DMS114 treated with DMSO at 0.1 percent for 48 hours (cell line): ENCODE measurements around the gene NOTUM.
"Not testable (repeated sequence)": the region's sequence is repeated elsewhere in the genome, so short reads cannot be mapped to it uniquely, and the experiment has no call there.

Experiments
- DNase-seq: peaks from one replicate; lab custom pipeline; 2025; ENCODE audit not compliant: unreplicated experiment; lab: John Stamatoyannopoulos, UW

The NOTUM gene

DNA sequence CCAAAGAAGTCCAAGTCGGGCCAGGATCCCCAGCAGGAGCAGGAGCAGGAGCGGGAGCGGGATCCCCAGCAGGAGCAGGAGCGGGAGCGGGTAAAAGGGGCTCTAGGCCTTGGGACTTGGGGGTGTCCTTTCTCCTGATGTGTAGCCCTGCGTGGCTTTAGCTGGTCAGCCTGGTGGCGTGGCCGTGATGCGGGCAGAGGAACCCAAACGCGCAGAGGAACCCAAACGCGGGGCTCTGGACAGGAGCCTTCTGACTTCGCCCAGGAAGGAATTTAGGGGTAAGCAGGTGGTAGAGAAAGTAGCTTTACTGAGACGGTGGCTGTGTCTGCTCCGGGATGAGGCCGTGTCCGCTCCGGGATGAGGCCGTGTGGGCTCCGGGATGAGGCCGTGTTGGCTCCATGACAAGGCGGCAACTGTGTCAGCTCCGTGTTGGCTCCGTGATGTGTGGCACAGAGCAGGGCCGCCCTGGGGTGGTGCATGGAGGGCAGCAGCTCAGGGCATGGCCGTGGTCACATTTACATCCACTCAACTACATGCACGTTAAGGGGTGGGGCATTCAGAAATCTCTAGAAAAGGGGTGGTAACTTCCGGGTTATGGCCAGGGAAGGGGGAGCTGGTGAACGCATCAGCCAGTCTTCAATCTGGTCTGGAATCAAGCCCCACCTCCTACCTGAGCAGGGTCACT, 35.9 kb upstream of the NOTUM start:
- no peak for DNase-seq

DNA sequence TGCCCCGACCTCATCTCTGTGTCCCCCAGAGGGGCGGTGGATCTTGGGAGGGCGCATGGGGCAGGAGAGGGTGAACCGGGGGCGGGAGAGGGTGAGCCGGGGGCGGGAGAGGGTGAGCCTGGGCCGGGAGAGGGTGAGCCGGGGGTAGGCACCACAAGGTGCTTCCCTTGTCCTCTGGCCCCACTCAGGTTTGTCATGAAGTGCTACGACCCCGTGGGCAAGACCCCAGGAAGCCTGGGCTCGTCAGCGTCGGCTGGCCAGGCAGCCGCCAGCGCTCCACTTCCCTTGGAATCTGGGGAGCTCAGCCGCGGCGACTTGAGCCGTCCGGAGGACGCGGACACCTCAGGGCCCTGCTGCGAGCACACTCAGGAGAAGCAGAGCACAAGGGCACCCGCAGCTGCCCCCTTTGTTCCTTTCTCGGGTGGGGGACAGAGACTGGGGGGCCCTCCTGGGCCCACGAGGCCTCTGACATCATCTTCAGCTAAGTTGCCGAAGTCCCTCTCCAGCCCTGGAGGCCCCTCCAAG, 35.3 kb upstream of the NOTUM start:
- DNase-seq, result no peak

DNA sequence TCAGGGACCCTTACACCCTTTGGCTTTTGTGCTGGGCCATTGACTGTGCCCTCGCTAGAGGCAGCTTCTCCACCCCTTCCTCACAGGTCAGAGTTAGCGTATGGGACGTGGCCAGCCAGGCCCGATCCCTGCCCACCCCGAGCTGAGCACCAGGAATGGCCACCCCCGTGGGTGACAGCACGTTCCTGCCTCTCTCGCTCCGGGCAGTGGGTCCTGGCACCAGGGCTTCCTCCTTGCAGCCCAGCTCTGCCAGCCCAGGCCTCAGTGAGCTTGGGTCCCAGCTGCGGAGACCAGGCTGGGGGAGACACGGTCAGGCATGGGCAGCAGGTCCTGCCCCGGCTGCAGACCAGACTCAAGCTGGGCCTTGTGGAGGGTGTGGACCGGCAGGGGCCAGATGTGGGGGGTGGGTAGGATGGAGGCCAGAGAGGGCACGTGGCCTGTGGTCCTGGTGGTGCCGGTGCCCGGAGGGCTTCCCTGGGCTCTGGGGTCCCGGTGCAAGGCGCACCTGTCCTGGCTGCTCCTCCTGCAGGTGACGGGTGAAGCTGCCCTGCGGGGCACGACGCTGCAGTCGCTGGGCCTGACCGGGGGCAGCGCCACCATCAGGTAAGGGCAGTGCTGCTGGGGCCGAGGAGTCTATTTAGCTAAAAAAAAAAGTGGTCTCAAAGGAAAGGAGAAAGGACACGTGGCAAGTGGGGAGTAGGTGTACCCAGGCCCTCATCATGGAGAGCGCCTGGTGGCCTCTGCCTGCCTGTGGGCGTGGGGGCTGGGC, 34.7 kb upstream of the NOTUM start:
- no peak for DNase-seq

DNA sequence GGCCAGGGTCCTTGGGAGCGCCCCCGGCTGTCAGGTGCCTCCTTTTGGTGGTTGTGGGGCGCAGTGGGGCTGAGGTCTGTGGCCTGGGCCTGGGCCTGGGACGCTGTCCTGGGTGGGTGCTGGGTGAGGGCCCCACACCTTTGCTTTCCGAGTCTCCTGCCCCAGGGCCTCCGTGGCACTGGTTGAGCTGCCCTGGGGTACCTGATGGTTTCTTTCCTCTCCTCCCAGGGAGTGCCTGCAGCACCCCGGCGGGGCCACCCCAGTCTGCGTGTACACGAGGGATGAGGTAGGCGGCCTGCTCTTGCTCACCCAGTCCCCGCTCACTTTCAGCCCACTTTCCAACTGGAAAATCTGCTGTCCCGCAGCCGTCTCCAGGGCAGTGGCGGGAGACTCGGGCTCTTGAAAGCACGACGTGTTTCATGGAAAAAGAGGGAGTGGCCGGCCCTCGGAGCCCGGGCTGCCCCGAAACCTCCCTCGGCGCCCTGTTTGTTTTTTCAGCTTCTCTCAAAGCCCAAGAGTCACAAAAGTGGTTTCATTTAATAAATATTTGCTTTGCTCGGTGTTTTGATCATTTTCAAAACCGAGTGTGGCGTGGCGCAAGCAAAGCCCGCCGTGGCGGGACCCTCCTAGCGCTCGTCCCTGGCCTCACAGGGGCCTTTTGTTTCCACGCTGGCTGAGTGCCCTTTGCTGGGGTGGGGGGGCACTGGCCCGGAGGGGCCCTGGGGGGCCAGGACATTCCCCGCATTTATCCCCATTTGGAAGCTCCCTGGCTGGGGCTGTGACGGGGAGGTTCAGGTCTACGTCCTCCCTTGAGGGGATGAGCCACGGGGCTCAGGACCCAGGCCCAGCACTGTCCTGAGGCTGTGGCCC, 33.8 kb upstream of the NOTUM start:
- no peak for DNase-seq

DNA sequence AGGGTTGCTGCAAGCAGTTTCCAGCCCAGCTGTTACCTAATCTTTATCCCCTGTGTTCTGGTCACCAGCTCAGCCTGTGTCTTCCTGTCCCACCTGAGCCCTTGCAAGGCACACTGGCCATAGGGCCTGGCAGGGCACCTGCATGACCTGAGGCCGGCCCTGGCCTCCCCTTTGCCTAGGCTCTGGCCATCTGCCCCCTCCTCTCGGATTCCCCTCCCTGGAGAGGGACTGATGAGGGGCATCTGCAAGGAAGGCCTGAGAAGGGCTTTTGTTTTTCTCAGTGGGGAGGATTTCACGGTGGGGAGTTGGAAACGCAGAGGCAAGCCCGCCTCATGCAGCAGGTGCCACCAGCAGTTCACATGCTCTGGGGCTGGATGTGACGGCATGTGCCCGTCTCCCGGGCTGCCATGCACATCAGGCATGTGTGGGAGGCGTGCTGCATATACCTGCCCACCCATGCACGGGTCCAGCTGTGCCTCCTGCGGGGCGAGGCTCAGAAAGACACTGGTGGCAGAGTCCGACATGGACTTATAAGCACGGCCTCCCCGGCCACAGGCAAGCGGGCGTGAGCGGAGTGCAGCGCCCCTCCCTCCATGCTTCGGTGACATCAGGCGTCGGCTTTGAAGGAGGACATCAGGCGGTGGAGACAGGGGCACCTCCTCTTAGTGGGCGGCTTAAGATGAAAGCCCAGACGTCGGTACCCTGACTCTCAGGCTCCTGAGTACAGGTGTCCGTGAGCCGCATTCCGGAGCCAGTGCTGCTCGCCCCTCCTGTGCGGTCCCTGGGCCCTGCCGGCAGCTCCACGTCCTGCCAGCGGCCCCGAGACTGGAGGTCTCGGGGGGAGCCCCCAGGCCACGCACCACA, 33.0 kb upstream of the NOTUM start:
- DNase-seq, result no peak

DNA sequence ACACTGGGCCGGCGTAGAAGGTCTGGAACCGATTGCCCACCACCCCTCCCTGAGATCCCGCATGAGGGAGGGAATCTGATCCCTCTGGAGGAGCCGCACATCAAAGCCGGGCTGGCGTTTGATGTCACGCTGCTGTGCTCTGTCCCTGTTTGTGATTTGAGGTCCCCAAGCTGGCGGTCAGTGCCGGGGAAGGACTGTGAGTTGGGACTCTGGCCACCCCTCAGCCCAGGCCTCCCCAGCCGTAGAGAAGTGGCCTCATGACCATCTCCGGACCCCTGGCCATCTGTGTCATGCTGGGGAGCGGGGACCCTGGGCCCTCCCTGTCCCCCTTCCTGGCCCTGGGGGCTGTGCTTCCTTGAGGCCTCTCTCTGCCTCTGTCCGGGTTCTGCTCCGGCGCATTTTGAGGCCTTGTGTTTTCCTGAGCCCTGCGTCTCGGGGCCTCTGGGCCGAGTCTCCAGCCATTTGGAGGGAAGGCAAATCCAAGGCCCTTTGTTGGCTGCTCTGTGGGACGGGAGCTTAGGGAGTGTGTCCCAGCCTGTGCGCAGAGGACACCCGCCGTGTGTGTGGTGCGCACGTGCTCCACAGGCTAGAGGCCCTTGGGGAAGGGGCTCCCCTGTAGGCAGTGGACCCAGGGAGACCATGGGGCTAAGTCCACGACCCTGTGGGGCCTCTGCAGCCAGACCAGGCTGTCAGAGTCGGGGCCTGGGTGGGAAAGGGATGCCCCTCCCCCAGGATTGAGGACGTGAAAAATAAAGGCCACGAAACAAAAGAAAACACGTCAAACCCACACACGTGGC, 31.5 kb upstream of the NOTUM start:
- no peak for DNase-seq

DNA sequence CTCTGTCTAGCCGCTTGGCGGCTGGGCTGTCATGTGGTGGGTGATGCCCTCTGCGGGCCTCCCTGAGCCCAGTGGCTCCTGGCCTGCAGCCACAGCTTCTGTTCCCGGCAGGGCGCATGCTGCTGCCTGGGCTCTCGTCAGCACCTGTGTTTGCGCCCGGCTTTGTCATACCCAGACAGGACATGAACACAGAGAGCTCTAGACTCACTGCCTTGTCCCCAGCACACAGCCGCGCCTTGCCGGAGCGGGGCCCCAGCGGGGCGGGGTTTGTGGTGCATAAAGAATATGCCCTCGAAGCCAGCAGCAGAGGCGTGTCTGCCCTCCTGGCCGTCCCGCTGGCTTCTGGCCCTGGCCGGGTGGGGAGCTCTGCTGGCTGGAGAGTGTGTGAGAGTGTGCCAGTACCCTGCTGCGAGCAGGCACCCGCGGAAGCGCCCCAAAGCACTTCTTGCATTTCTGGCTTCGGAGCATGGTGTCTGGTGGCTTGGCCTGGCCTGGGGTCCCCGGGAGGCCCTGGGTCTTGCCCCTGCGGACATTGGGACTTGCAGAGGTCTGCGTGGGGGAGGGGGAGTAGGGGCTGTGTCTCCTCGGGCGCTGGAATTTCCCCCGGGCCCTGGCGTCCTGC, 30.8 kb upstream of the NOTUM start:
- no peak for DNase-seq

DNA sequence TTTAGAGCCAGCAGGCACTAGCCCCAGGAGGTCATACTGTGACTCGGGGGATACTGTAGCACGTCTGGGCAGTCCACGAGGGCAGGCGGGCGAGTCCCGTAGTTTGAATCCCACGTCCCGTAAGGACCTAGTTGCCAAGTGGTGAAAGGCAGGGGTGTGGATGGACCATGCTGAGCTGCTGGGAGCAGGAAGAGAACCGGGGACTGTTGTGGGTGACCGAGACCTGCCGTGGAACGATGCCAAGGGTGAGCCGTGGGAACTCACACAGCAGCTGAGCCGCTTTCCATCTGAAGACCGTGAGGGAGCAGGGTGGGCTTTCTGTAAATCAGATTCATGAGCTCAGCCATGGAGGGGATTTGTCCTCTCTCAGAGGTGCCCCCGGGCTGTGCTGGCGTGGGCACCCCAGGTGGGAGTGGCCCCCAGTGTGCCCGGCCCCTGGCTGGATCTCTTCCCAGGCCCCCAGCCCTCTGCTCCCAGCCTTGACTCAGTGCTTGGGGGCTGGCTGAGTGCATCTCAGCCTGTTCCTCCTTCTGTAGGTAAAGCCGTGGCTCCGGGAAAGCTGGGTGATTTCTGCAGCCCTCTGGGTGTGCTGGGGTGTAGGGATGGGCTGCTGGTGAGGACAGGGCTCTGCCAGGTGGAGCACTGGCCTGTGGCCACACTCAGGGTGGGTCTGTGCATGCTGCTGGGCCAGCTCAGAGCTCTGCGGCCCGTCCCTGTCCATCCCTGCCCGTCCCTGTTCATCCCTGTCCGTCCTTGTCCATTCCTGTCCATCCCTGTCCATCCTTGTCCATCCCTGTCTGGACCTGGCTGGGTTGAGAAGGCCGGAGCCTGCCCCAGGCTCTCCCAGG, 30.1 kb upstream of the NOTUM start:
- no peak for DNase-seq

DNA sequence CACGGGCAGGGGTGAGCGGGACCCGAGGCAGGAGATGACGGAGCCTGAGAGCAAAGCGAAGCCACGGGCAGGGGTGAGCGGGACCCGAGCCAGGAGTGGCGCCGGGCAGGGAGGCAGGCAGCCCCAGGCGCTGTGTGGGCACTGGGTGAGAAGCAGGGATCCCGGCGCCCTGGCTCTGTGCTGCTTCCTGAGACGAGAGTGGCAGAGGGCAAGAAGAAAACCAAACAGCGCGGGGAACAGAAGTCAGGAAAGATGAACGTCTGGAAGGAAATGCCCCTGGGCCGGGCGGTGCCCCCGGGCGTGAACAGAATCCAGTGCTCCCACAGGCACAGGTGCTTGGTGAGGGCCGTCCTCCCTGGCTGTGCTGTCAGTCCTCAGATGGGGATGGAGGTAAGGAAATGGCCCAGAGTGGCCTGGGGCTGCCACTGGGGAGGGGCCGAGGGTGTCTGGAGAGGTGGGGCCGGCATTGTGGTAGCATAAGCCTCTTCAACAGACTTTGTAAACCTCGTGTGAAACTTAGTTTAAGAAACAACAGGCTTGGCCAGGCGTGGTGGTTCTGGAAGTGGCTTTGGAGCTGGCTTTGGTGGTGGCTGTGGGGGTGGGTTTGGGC, 26.3 kb upstream of the NOTUM start:
- DNase-seq, result no peak

DNA sequence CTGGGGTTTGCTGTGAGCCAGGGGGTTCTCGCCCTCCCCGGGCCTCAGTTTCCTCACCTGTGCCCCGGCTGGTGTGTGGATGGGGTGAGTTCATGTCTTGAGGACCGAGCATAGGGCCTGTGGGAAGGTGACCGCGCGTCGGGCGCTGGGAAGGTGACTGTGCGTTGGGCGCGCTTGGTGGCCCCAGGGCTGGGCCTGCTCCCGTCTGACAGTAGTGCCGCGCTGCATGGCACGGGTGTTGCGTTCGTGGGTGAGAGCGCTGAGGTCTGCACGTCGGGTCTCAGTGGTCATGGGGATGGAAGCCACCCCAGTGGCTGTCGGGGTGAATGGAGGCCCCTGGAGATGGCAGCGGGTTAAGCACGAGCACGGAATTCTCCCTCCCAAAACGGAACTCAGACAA, 25.6 kb upstream of the NOTUM start:
- DNase-seq, result no peak

DNA sequence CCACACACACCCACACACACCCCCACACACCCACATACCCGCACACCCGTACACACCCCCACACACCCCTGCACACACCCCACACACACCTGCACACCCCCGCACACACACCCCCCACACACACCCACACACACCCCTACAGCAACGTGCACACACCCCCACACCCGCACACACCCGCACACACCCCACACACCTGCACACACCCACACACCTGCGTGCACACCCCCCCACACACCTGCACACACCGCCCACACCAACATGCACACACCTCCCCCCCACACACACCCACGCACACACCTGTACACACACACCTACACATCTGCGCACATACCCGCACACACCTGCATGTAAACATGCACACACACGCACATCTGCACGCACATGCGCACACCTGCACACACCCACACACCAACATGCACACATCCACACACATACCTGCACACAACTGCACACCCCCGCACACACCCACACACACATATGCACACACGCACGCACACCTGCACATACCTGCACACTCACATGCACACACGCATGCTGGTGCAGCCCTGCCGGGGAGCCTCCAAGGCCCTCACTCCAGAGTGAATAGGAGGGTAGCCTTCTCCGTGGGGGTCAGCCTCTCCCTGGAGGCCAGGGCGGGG, 23.9 kb upstream of the NOTUM start:
- DNase-seq, result no peak

DNA sequence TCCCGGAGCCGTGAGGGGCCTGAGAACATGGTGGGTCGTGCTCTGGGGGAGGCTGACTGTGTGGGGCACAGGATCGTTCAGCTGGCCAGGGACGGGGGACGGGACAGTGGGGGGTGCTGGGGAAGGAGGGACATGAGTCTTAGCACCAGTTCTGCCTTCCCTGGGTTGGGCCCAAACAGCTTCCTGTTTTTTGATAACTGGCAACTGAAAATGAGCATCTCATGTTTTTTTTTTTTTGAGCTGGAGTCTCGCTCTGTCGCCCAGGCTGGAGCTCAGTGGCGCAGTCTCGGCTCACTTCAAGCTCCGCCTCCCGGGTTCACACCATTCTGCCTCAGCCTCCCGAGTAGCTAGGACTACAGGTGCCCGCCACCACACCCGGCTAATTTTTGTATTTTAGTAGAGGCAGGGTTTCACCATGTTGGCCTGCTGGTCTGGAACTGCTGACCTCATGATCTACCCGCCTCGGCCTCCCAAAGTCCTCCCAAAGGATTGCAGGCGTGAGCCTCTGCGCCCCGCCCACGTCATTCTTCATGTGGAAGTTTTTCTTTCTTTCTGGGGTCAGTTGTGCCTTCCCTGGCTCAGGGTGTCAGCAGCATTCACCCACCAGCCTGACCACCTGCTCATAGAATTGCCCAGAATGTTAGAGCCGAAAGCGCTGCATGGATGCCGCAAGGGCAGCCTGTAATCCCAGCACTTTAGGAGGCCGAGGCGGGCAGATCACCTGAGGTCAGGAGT, 22.8 kb upstream of the NOTUM start:
- DNase-seq, result no peak

DNA sequence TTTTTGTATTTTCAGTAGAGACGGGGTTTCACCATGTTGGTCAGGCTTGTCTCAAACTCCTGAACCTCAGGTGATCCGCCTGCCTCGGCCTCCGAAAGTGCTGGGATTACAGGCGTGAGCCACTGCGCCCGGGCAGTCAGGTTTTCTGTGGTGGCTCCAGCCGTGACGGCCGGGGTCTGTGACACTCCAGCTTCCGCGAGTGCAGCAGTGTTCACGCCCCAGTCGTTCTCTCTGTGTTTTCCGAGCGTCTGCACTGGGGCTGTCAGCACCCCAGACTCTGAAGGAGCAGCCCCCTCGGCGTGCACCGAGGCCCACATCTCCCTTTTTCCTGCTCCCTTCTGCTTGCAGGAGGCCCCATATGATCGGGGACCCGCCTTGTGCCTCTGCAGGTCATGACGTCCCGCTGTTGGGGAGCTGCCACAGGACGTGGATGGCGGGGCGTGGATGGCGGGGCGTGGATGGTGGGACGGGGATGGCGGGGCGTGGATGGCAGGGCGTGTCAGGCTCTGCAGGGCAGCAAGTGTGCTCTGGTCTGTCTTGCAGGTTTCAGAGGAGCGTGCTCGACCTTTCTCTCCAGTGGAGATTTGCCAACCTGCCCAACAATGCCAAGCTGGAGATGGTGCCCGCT, 22.1 kb upstream of the NOTUM start:
- no peak for DNase-seq

DNA sequence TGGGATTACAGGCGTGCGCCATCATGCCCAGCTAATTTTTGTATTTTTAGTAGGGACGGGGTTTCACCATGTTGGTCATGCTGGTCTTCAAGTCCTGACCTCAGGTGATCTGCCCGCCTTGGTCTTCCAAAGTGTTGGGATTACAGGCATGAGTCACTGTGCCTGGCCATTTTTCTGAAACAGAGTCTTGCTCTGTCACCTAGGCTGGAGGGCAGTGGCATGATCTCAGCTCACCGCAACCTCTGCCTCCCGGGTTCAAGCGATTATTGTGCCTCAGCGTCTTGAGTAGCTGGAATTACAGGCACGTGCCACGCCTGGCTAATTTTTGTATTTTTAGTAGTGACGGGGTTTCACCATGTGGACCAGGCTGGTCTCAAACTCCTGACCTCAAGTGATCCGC, 20.5 kb upstream of the NOTUM start:
- DNase-seq, result not testable (repeated sequence)

DNA sequence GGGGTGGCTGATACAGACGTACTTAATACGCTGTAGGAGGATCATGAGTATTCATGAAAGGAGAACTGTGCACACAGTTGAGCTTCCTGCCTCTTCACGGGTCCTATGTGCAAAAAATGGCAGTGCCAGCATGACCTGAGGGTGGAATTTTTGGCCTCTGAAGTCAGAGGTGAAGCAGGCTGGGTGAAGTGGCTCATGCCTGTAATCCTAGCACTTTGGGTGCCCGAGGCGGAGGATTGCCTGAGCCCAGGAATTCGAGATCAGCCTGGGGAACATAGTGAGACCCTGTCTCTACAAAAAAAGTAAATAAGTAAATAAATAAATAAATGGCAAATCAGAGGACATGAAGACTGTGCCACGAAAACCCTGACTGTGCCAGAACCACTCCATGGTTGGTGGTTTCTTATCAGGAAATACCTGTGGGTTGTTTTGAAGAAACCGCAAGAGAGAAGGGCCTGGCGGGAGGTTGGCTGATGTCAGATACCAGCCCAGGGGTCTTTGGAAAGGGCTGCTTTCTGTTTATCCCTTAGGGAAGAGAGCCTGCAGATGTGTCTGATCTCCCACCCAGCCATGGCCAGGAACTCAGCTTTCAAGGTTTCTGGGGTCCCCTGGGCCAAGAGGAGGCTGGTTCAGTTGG, 19.8 kb upstream of the NOTUM start:
- DNase-seq, result no peak

DNA sequence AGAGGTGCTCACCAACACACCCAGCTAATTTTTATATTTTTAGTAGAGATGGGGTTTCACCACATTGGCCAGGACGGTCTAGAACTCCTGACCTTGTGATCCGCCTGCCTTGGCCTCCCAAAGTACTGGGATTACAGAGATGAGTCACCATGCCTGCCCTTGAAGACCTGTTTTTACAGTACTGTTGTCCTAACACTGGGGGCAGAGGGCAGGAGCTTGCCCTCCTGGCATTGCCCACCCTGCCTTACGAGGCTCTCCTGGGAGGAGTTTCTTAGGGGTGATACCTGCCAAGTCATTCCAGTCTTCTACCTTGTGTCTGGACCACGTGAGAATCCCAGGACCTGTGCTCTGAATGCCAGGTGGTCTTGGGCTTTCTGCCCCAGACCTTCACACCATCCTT, 19.1 kb upstream of the NOTUM start:
- DNase-seq, result no peak
